ENCODE data around the gene SYT7. TPM values are rescaled to one million over a fixed set of nuclear protein-coding genes. Genes with fewer than 3 reads are reported as not detected.

Gene SYT7
- polyA plus RNA-seq, 2 of the 4 experiments (the other 2 are of a cell fraction), result 0.37 to 1.0 TPM

DNA sequence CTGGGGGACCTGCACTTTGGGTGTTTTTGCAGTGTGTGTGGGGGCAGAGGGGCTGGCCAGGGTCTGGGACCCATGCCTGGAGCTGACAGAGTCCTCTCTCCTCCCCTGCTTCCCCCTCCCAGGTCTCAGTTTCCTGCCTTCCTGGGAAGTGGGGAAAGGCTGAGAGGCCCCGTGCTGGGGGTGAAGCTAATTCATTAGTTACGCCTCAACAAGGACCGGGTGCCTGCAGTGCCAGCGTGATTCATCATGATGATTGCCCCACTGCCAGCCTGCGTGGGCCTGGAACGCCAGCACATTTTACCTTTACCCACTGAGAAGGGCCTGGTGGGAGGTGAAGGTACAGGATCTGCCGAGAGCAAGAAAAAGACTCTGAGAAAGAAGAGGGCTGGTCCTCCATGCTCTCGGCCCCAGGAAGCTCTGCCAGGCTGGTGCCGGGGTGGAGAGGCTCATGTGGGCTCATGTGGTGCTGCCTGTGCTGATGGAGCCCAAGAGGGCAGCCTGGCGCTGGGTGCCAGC lies 75.2 kb downstream of the SYT7 start:
- FAIRE-seq (no peak), DNase-seq (ENCODE audit: low read depth in 1 of 2, low spot score in 1 of 2) (no peak), ATAC-seq (no peak)
- POLR2A ChIA-PET, result no interaction called here
- Histone ChIP-seq H3K9me3 (0 out of 3 replicates have a peak, but pooled peaks cover 3% of the 10 kb centered on the region), H3K27ac (no peak overlapping the region), H3K4me2 (no peak overlapping the region), H3K4me1 (peaks cover 13% of the 10 kb centered on the region), H3K4me3 (no peak overlapping the region)
- TF ChIP-seq, protein P1, sequence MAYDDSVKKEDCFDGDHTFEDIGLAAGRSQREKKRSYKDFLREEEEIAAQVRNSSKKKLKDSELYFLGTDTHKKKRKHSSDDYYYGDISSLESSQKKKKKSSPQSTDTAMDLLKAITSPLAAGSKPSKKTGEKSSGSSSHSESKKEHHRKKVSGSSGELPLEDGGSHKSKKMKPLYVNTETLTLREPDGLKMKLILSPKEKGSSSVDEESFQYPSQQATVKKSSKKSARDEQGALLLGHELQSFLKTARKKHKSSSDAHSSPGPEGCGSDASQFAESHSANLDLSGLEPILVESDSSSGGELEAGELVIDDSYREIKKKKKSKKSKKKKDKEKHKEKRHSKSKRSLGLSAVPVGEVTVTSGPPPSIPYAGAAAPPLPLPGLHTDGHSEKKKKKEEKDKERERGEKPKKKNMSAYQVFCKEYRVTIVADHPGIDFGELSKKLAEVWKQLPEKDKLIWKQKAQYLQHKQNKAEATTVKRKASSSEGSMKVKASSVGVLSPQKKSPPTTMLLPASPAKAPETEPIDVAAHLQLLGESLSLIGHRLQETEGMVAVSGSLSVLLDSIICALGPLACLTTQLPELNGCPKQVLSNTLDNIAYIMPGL (CRISPR knock-in tag; IDR thresholded peaks at IDR 0.05; ENCODE audit: borderline replicate concordance), result no peak
- TF ChIP-seq MAFK (IDR thresholded peaks at IDR 0.05; ENCODE audit: partially characterized antibody) (no peak), FOXS1 (CRISPR knock-in tag; IDR thresholded peaks at IDR 0.05) (no peak), HOXA7 (CRISPR knock-in tag; IDR thresholded peaks at IDR 0.05) (no peak), SREBF2 (IDR thresholded peaks at IDR 0.05) (no peak)
- 47% methylated on average over 8 of the region's 10 CpGs for WGBS (ENCODE audit: missing lambda C conversion rate)
- CTCF ChIA-PET, result interaction anchor here (1.0 to 10.5 kb wide), 4 partner anchors 12 to 133 kb away, joined by 3 to 109 read pairs (median 6); no protein-coding TSS in a partner anchor

DNA sequence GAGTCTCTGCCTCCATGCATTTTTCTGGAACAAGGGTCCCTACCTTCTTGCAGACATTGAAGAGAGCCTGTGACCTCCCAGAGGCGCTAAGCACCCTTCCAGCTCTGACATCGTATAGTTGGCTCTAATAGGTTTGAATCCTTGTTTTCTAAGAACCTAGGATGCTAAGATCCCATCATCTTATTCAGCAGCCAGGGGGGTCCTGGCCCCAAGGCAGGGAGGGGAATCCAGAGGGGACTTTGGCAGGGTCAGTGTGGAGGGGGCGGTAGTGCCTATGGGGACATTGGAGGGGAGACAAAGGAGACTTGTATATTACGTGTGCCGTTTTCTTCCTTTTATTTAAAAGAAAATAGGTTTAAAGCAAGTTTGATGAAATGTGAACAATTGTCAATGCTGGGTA lies 75.8 kb downstream of the SYT7 start:
- POLR2A ChIA-PET, result no interaction called here

DNA sequence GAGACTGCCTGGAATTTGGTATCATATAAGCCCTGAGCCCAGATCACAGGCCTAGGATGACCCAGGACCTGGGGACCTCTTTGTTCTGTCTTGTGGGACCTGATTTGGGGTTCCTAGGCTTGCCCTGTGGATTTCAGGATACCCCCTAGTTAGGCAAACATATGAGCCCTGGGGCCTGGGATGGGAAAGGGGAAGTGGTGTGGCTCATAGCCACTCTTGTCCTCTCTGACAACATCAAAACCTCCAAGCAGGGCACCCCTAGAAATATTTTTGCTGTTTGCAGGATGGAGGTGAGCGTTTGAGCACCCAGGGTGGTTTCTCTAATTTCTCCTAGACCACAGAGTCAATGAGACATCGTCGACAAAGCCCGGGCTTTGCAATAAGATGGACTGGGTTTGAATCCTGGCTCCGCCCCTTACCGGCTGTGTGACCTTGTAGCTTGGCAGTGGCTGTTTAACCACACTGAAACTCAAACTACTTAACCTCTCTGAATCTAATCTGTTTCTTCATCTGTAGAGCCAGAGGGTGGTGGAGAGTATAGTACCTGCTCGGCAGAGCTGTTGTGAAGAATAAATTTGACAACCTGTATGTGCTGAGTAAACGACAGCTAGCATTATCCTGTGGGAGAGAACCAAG lies 77.6 kb downstream of the SYT7 start:
- Histone ChIP-seq H3K4me1 (peaks cover 2% of the 10 kb centered on the region; the same call in 2 of the 3 replicates), H3K4me2 (no peak overlapping the region), H3K27ac (no peak overlapping the region), H3K9me3 (0 out of 3 replicates have a peak, but pooled peaks cover 3% of the 10 kb centered on the region), H3K4me3 (no peak overlapping the region)
- WGBS (ENCODE audit: missing lambda C conversion rate), result 70% methylated on average over 8 of the region's 8 CpGs
- no peak for TF ChIP-seq MAZ (IDR thresholded peaks at IDR 0.05; ENCODE audit: borderline replicate concordance, low read depth, low read length)
- no peak for TF ChIP-seq CBX2 (IDR thresholded peaks at IDR 0.05; ENCODE audit: borderline replicate concordance, low read depth)
- no peak for TF ChIP-seq PHF8 (IDR thresholded peaks at IDR 0.05; ENCODE audit: borderline replicate concordance, low read depth)
- TF ChIP-seq, protein P2, sequence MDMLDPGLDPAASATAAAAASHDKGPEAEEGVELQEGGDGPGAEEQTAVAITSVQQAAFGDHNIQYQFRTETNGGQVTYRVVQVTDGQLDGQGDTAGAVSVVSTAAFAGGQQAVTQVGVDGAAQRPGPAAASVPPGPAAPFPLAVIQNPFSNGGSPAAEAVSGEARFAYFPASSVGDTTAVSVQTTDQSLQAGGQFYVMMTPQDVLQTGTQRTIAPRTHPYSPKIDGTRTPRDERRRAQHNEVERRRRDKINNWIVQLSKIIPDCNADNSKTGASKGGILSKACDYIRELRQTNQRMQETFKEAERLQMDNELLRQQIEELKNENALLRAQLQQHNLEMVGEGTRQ (IDR thresholded peaks at IDR 0.05), result no peak
- TF ChIP-seq, protein P3, sequence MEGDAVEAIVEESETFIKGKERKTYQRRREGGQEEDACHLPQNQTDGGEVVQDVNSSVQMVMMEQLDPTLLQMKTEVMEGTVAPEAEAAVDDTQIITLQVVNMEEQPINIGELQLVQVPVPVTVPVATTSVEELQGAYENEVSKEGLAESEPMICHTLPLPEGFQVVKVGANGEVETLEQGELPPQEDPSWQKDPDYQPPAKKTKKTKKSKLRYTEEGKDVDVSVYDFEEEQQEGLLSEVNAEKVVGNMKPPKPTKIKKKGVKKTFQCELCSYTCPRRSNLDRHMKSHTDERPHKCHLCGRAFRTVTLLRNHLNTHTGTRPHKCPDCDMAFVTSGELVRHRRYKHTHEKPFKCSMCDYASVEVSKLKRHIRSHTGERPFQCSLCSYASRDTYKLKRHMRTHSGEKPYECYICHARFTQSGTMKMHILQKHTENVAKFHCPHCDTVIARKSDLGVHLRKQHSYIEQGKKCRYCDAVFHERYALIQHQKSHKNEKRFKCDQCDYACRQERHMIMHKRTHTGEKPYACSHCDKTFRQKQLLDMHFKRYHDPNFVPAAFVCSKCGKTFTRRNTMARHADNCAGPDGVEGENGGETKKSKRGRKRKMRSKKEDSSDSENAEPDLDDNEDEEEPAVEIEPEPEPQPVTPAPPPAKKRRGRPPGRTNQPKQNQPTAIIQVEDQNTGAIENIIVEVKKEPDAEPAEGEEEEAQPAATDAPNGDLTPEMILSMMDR (IDR thresholded peaks at IDR 0.05), result no peak
- TF ChIP-seq, protein P1 (CRISPR knock-in tag; IDR thresholded peaks at IDR 0.05; ENCODE audit: borderline replicate concordance), result no peak
- no peak for TF ChIP-seq RFX5 (IDR thresholded peaks at IDR 0.05)
- TF ChIP-seq CHD4 (IDR thresholded peaks at IDR 0.05; ENCODE audit: borderline replicate concordance), result no peak
- TF ChIP-seq, protein P4, sequence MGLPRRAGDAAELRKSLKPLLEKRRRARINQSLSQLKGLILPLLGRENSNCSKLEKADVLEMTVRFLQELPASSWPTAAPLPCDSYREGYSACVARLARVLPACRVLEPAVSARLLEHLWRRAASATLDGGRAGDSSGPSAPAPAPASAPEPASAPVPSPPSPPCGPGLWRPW (IDR thresholded peaks at IDR 0.05), result no peak
- TF ChIP-seq, protein P5, sequence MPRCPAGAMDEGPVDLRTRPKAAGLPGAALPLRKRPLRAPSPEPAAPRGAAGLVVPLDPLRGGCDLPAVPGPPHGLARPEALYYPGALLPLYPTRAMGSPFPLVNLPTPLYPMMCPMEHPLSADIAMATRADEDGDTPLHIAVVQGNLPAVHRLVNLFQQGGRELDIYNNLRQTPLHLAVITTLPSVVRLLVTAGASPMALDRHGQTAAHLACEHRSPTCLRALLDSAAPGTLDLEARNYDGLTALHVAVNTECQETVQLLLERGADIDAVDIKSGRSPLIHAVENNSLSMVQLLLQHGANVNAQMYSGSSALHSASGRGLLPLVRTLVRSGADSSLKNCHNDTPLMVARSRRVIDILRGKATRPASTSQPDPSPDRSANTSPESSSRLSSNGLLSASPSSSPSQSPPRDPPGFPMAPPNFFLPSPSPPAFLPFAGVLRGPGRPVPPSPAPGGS (IDR thresholded peaks at IDR 0.05), result no peak
- TF ChIP-seq CBX8 (IDR thresholded peaks at IDR 0.05), result no peak
- no peak for TF ChIP-seq POLR2AphosphoS2 (conservative IDR thresholded peaks at IDR 0.05; ENCODE audit: low read length)
- no peak for ATAC-seq
- POLR2A ChIA-PET, result no interaction called here
- FAIRE-seq, result no peak
- CTCF ChIA-PET, result interaction anchor here (1.3 to 10.5 kb wide), 8 partner anchors 9 to 57 kb away, joined by 3 to 109 read pairs (median 6); no protein-coding TSS in a partner anchor
- DNase-seq (ENCODE audit: low read depth in 1 of 2, low spot score in 1 of 2), result no peak

More for the DNA sequence above, 75.8 kb downstream of the SYT7 start:
- WGBS (ENCODE audit: missing lambda C conversion rate), result 79% methylated on average over 5 of the region's 5 CpGs
- TF ChIP-seq EHF (CRISPR knock-in tag; IDR thresholded peaks at IDR 0.05) (no peak), ZSCAN20 (CRISPR knock-in tag; IDR thresholded peaks at IDR 0.05) (no peak), NFE2L2 (conservative IDR thresholded peaks at IDR 0.05; ENCODE audit: low read length) (no peak), CBX2 (IDR thresholded peaks at IDR 0.05; ENCODE audit: borderline replicate concordance, low read depth) (no peak)
- TF ChIP-seq, protein P6, sequence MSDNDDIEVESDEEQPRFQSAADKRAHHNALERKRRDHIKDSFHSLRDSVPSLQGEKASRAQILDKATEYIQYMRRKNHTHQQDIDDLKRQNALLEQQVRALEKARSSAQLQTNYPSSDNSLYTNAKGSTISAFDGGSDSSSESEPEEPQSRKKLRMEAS (IDR thresholded peaks at IDR 0.05), result no peak
- Histone ChIP-seq H3K4me3 (no peak overlapping the region), H3K27ac (no peak overlapping the region), H3K9me3 (0 out of 3 replicates have a peak, but pooled peaks cover 3% of the 10 kb centered on the region), H3K4me1 (peaks cover 13% of the 10 kb centered on the region), H3K4me2 (no peak overlapping the region)
- DNase-seq (ENCODE audit: low read depth in 1 of 2, low spot score in 1 of 2), result no peak
- CTCF ChIA-PET, result interaction anchor here (1.0 to 10.5 kb wide), 3 partner anchors 12 to 134 kb away, joined by 3 to 109 read pairs (median 8); no protein-coding TSS in a partner anchor
- FAIRE-seq, result no peak
- ATAC-seq, result no peak
